Endodermal cell (in vitro differentiated cells): ENCODE data around the gene KIAA1671. TPM values are rescaled to one million over a fixed set of nuclear protein-coding genes. Genes with fewer than 3 reads are reported as not detected.

Source experiments
- DNase-seq: peaks from one replicate; pipeline ENCODE4 v3.0.0-alpha.2; 2017
- H3K27ac ChIP-seq: 2 replicates; pipeline ENCODE4 v1.5.1; 2013; ENCODE audit warnings: mild to moderate bottlenecking, low read depth, low read length, moderate library complexity
- H3K27me3 ChIP-seq: 2 replicates; pipeline ENCODE4 v1.6.1; 2013; ENCODE audit warnings: mild to moderate bottlenecking, low read length, moderate library complexity; ENCODE audit not compliant: insufficient read depth, control insufficient read depth, poor library complexity, severe bottlenecking
- H3K36me3 ChIP-seq: 2 replicates; pipeline ENCODE4 v1.7.0; 2013; ENCODE audit warnings: mild to moderate bottlenecking, low read length, moderate library complexity; ENCODE audit not compliant: control insufficient read depth, insufficient read depth
- H3K4me1 ChIP-seq: one replicate; pipeline ENCODE4 v1.7.0; 2013; ENCODE audit warnings: low read length; ENCODE audit not compliant: control insufficient read depth, insufficient read depth
- H3K4me3 ChIP-seq: 2 replicates; pipeline ENCODE4 v1.5.1; 2013; ENCODE audit warnings: mild to moderate bottlenecking, low read length, moderate library complexity
- H3K9ac ChIP-seq: 2 replicates; pipeline ENCODE4 v1.6.1; 2013; ENCODE audit warnings: mild to moderate bottlenecking, low read length, moderate library complexity; ENCODE audit not compliant: poor library complexity, severe bottlenecking; ENCODE audit errors: extremely low read depth
- H3K9me3 ChIP-seq: 2 replicates; pipeline ENCODE4 v1.6.1; 2013; ENCODE audit warnings: mild to moderate bottlenecking, low read length, moderate library complexity; ENCODE audit not compliant: control insufficient read depth
- H3K27ac Mint-ChIP-seq: 2 replicates; pipeline ENCODE4 v1.8.0; 2020; ENCODE audit warnings: mixed read lengths
- H3K27me3 Mint-ChIP-seq: 2 replicates; pipeline ENCODE4 v1.8.0; 2021; ENCODE audit warnings: mild to moderate bottlenecking, mixed read lengths; ENCODE audit not compliant: insufficient read depth
- H3K36me3 Mint-ChIP-seq: 2 replicates; pipeline ENCODE4 v1.8.0; 2020; ENCODE audit warnings: low read depth, mixed read lengths
- H3K4me1 Mint-ChIP-seq: 2 replicates; pipeline ENCODE4 v1.8.0; 2020; ENCODE audit warnings: mixed read lengths
- H3K4me3 Mint-ChIP-seq: 2 replicates; pipeline ENCODE4 v1.8.0; 2020; ENCODE audit warnings: mild to moderate bottlenecking, moderate library complexity, mixed read lengths
- H3K9me3 Mint-ChIP-seq: 2 replicates; pipeline ENCODE4 v1.8.0; 2020; ENCODE audit warnings: mild to moderate bottlenecking, mixed read lengths
- CTCF ChIP-seq: fragments of 200-600 bp; sonication (generic); conservative IDR thresholded peaks from 2 replicates; pipeline ENCODE4 v1.5.0; 2021; ENCODE audit warnings: antibody characterized with exemption, mild to moderate bottlenecking
- WGBS, 2 experiments: methylation state at CpG; one replicate each; pipeline versions ENCODE4 v1.1.5 to v1.1.7; 2013; ENCODE audit warnings: missing lambda C conversion rate in 2 of 2, mixed read lengths in 1 of 2; ENCODE audit not compliant: insufficient coverage in 1 of 2, insufficient read length in 1 of 2; 5-methylcytosine and 5-hydroxymethylcytosine counted together
- total RNA-seq, 2 donors: library from RNA; stranded (reverse); fragmentation: NEBNext Ultra II Directional in 1 of 2; extraction: Animal tissue kit (Norgen Biotek cat#: 25700) in 1 of 2; gene quantifications; 2 replicates in 1 of 2; 3 replicates in 1 of 2; pipeline ENCODE4 v1.2.1, GENCODE V29; 2021

Gene KIAA1671
- total RNA-seq, 2 donors from 2014 or later, result 38.8 to 43.7 TPM

- H3K9me3 Mint-ChIP-seq, result peaks cover 9% of the 10 kb centered on the region
- TF ChIP-seq CTCF, result no peak
- Histone ChIP-seq H3K9ac (no peak overlapping the region), H3K4me1 (peaks cover 8% of the 10 kb centered on the region), H3K9me3 (peaks cover 13% of the 10 kb centered on the region), H3K4me3 (no peak overlapping the region), H3K36me3 (peaks cover 19% of the 10 kb centered on the region), H3K27me3 (no peaks in the 10 kb centered on the region), H3K27ac (no peak overlapping the region)
- H3K4me1 Mint-ChIP-seq, result peaks cover 17% of the 10 kb centered on the region
- H3K36me3 Mint-ChIP-seq, result peaks cover 30% of the 10 kb centered on the region
- no peaks in the 10 kb centered on the region for H3K27me3 Mint-ChIP-seq
- peak overlapping the region; percentile 1 for H3K27ac Mint-ChIP-seq
- H3K4me3 Mint-ChIP-seq, result no peak overlapping the region
- no peak for DNase-seq
- 87 to 88% methylated on average over 3 to 5 of the region's 5 CpGs for WGBS, 2 experiments
Observed at GRCh38 chr22:25014896-25015755, 62.6 kb downstream of the KIAA1671 start.

- Histone ChIP-seq H3K9ac (no peak overlapping the region), H3K4me3 (no peak overlapping the region), H3K36me3 (peaks cover 19% of the 10 kb centered on the region), H3K27ac (no peak overlapping the region), H3K9me3 (peaks cover 13% of the 10 kb centered on the region), H3K27me3 (no peaks in the 10 kb centered on the region), H3K4me1 (peaks cover 8% of the 10 kb centered on the region)
- H3K27me3 Mint-ChIP-seq, result no peaks in the 10 kb centered on the region
- no peak overlapping the region for H3K4me3 Mint-ChIP-seq
- H3K9me3 Mint-ChIP-seq, result peaks cover 9% of the 10 kb centered on the region
- peaks cover 23% of the 10 kb centered on the region for H3K4me1 Mint-ChIP-seq
- TF ChIP-seq CTCF, result no peak
- H3K27ac Mint-ChIP-seq, result peak overlapping the region; percentile 18
- DNase-seq, result no peak
- 93 to 96% methylated on average over 4 to 7 of the region's 7 CpGs for WGBS, 2 experiments
- peaks cover 30% of the 10 kb centered on the region for H3K36me3 Mint-ChIP-seq
Observed at GRCh38 chr22:25016311-25016710, 63.8 kb downstream of the KIAA1671 start.

GRCh38 chr22:25018009-25018408 lies 65.5 kb downstream of the KIAA1671 start:
- H3K36me3 ChIP-seq, result peaks cover 19% of the 10 kb centered on the region
- DNase-seq, result no peak
- TF ChIP-seq CTCF, result no peak
- no peak overlapping the region for H3K27ac Mint-ChIP-seq
- H3K27me3 Mint-ChIP-seq, result no peaks in the 10 kb centered on the region
- H3K9me3 ChIP-seq, result peaks cover 9% of the 10 kb centered on the region
- H3K4me3 ChIP-seq, result no peak overlapping the region
- no peak overlapping the region for H3K4me3 Mint-ChIP-seq
- H3K27ac ChIP-seq, result no peak overlapping the region
- H3K9me3 Mint-ChIP-seq, result peaks cover 9% of the 10 kb centered on the region
- peaks cover 8% of the 10 kb centered on the region for H3K4me1 ChIP-seq
- H3K27me3 ChIP-seq, result no peaks in the 10 kb centered on the region
- H3K9ac ChIP-seq, result no peak overlapping the region
- H3K4me1 Mint-ChIP-seq, result peaks cover 23% of the 10 kb centered on the region
- peaks cover 28% of the 10 kb centered on the region for H3K36me3 Mint-ChIP-seq
- WGBS, 2 experiments, result 85 to 86% methylated on average over 5 to 7 of the region's 8 CpGs
